ENCODE results near the gene TDRD9. TPM values are rescaled to one million over a fixed set of nuclear protein-coding genes. Genes with fewer than 3 reads are reported as not detected.

The TDRD9 gene
- total RNA-seq, 2 experiments from 2014 or later, result 0.33 to 0.62 TPM

GRCh38 chr14:104095426-104096310 lies 167.4 kb downstream of the TDRD9 start:
- Mint-ChIP-seq H3K4me3 (no peak overlapping the region), H3K9me3 (no peaks in the 10 kb centered on the region), H3K4me1 (peaks cover 4% of the 10 kb centered on the region), H3K36me3 (no peaks in the 10 kb centered on the region), H3K27ac (no peak overlapping the region), H3K27me3 (no peaks in the 10 kb centered on the region)
- POLR2A ChIA-PET, result no interaction called here
- ATAC-seq (ENCODE audit: low read depth) (no peak), DNase-seq (no peak)

DNA sequence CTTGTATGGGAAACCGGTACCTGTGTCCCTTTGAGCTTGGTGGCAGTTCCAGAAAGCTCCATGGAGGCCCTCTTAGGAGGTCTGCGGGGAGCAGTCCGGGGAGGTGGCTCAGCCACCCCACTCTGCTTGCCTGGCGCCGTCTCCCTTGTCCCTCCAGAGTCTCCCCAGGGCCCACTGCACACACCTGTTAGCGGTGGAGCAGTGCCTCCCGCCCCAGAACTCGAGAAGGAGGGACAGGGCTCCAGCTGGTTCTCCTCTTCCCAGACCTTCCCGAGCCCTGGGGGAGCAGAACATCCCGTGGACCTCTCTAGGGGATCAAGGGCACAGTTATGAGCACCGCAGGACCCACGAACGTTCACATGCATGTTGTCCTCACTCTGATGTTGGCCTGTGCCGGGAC lies 168.1 kb downstream of the TDRD9 start:
- ATAC-seq (ENCODE audit: low read depth) (no peak), DNase-seq (no peak)
- POLR2A ChIA-PET, result no interaction called here
- H3K9me3 Mint-ChIP-seq, result no peaks in the 10 kb centered on the region
- no peaks in the 10 kb centered on the region for H3K36me3 Mint-ChIP-seq
- no peak overlapping the region for H3K4me3 Mint-ChIP-seq
- H3K4me1 Mint-ChIP-seq, result peaks cover 4% of the 10 kb centered on the region
- H3K27me3 Mint-ChIP-seq, result no peaks in the 10 kb centered on the region
- H3K27ac Mint-ChIP-seq, result no peak overlapping the region

DNA sequence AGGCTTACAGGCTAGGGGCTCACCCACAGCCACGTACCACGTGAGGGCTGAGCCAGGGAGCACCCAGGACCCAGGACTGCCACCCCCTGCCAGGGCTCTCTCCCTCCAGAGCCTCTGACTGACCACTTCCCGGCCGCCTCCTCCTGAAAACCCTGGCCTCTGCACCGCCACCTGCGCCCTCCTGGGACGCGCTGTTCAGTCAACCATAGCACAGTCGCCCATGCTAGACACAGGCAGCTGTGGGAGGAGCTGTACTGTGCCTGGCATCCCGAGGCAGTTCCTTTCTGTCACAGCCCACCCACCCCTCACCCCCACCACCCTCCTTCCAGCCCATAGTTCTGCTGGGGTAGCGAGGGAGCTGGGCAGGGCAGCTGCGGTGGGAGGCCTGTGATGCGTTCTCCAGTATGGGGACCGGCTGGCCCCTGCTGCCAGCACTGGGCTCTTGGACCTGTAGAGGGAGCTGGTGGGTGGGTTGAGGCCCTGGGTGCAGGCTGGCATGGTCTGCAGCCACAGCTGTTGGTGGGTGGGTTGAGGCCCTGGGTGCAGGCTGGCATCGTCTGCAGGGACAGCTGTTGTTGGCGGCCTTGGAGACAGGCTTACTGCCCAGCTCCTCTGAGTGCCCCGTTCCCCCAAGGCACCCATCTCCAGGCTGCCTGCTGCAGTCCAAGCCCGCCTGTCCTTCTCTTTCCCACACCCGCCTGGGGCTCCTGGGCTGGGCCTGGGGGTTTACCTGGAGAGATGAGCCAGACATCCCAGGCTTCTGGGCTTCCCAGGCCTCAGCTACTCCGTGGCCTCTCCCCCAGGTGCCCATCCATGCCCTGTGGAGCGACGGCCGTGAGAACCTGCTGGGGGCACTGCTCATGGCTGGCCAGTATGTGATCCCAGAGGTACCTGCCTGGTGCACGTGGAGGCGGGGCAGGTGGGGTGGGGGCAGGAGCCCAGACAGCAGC lies 168.8 kb downstream of the TDRD9 start:
- ATAC-seq (ENCODE audit: low read depth) (no peak), DNase-seq (no peak)
- POLR2A ChIA-PET, result no interaction called here
- Mint-ChIP-seq H3K27ac (no peak overlapping the region), H3K4me3 (no peak overlapping the region), H3K27me3 (no peaks in the 10 kb centered on the region), H3K36me3 (no peaks in the 10 kb centered on the region), H3K4me1 (peaks cover 4% of the 10 kb centered on the region), H3K9me3 (no peaks in the 10 kb centered on the region)

GRCh38 chr14:104098272-104099095 lies 170.2 kb downstream of the TDRD9 start:
- no peak overlapping the region for H3K27ac Mint-ChIP-seq
- POLR2A ChIA-PET, result no interaction called here
- DNase-seq (no peak), ATAC-seq (ENCODE audit: low read depth) (no peak)
- H3K27me3 Mint-ChIP-seq, result no peaks in the 10 kb centered on the region
- H3K4me1 Mint-ChIP-seq, result peaks cover 4% of the 10 kb centered on the region
- H3K9me3 Mint-ChIP-seq, result no peaks in the 10 kb centered on the region
- no peak overlapping the region for H3K4me3 Mint-ChIP-seq
- no peaks in the 10 kb centered on the region for H3K36me3 Mint-ChIP-seq

GRCh38 chr14:104099096-104100041 lies 171.1 kb downstream of the TDRD9 start:
- H3K4me1 Mint-ChIP-seq, result peaks cover 2% of the 10 kb centered on the region
- H3K27me3 Mint-ChIP-seq, result no peaks in the 10 kb centered on the region

GRCh38 chr14:104100171-104101085 lies 172.2 kb downstream of the TDRD9 start:
- no peaks in the 10 kb centered on the region for H3K36me3 Mint-ChIP-seq
- no peak for ATAC-seq (ENCODE audit: low read depth)
- DNase-seq, result no peak
- no peak overlapping the region for H3K4me3 Mint-ChIP-seq
- H3K9me3 Mint-ChIP-seq, result no peaks in the 10 kb centered on the region
- no peaks in the 10 kb centered on the region for H3K27me3 Mint-ChIP-seq
- POLR2A ChIA-PET, result no interaction called here
- H3K4me1 Mint-ChIP-seq, result no peaks in the 10 kb centered on the region
- H3K27ac Mint-ChIP-seq, result no peak overlapping the region

More at GRCh38 chr14:104099096-104100041, 171.1 kb downstream of the TDRD9 start:
- POLR2A ChIA-PET, result no interaction called here
- ATAC-seq (ENCODE audit: low read depth), result no peak
- no peaks in the 10 kb centered on the region for H3K9me3 Mint-ChIP-seq
- H3K36me3 Mint-ChIP-seq, result no peaks in the 10 kb centered on the region
- no peak for DNase-seq
- H3K4me3 Mint-ChIP-seq, result no peak overlapping the region
- H3K27ac Mint-ChIP-seq, result no peak overlapping the region

- H3K4me1 Mint-ChIP-seq, result no peaks in the 10 kb centered on the region
- no peak for DNase-seq
- no peaks in the 10 kb centered on the region for H3K9me3 Mint-ChIP-seq
- no peak overlapping the region for H3K27ac Mint-ChIP-seq
- ATAC-seq (ENCODE audit: low read depth), result no peak
- no peaks in the 10 kb centered on the region for H3K27me3 Mint-ChIP-seq
- H3K4me3 Mint-ChIP-seq, result no peak overlapping the region
- POLR2A ChIA-PET, result no interaction called here
- no peaks in the 10 kb centered on the region for H3K36me3 Mint-ChIP-seq
Measured at GRCh38 chr14:104101086-104101621, 172.9 kb downstream of the TDRD9 start.

DNA sequence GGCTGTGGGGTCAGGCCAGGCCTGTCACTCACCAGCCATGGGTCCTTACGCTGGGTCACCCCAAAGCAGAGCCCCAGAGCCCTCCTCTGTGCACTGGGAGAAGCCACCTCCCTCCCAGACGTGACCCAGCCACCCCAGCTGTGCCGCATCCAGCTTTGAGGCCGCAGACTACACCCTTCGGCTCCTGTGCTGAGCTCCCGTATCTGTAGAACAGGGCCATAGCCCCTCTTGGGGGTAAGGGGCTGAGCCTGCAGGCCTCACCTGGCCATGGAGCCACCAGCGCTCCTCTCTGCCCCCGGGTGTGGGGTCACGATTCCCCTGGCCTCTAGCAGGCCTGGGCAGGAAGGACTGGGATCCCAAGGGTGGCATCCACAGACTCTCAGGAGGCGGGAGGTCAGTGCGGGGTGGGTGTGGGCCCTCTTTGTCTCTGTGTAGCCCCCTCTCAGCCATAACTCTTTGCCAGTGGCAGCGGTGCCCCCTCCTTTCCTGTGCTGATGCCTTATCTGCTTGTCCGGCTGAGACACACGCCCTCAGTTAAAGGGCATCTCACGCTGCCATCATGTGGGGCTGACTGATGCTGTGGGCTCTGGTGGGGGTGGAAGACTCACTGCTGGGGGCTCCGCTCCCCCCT lies 173.5 kb downstream of the TDRD9 start:
- H3K27me3 Mint-ChIP-seq, result no peaks in the 10 kb centered on the region
- no peak overlapping the region for H3K4me3 Mint-ChIP-seq
- DNase-seq (no peak), ATAC-seq (ENCODE audit: low read depth) (no peak)
- no peaks in the 10 kb centered on the region for H3K4me1 Mint-ChIP-seq
- no peak overlapping the region for H3K27ac Mint-ChIP-seq
- H3K36me3 Mint-ChIP-seq, result no peaks in the 10 kb centered on the region
- H3K9me3 Mint-ChIP-seq, result no peaks in the 10 kb centered on the region
- POLR2A ChIA-PET, result no interaction called here

Other genes with a start within 250 kb of the TDRD9 start
- gene XRCC3, start 213.0 kb upstream of the TDRD9 start, total RNA-seq, result 10 to 100 TPM; 35.5 to 41.3 TPM
- gene ZFYVE21, start 212.6 kb upstream of the TDRD9 start, total RNA-seq, result 10 to 100 TPM; 18.5 to 19.5 TPM
- gene PPP1R13B, start 80.9 kb upstream of the TDRD9 start, total RNA-seq, result 10 to 100 TPM; 17.0 to 17.7 TPM
- gene RD3L, start 14.1 kb downstream of the TDRD9 start, total RNA-seq, result not detected
- gene ASPG, start 157.2 kb downstream of the TDRD9 start, total RNA-seq, result not detected
- under 1 TPM; 0.17 to 0.26 TPM for gene KIF26A, start 210.1 kb downstream of the TDRD9 start, total RNA-seq

Measured in activated naive CD8-positive, alpha-beta T cell treated with anti-CD3 and anti-CD28 coated beads, Interleukin-2, amount 10 ng/mL, durations not matched to agents 7 days and 5 days (primary cell).